ENCODE results near the gene CHERP.
"Not testable (repeated sequence)": the region's sequence is repeated elsewhere in the genome, so short reads cannot be mapped to it uniquely, and the experiment has no call there.

The CHERP gene

DNA sequence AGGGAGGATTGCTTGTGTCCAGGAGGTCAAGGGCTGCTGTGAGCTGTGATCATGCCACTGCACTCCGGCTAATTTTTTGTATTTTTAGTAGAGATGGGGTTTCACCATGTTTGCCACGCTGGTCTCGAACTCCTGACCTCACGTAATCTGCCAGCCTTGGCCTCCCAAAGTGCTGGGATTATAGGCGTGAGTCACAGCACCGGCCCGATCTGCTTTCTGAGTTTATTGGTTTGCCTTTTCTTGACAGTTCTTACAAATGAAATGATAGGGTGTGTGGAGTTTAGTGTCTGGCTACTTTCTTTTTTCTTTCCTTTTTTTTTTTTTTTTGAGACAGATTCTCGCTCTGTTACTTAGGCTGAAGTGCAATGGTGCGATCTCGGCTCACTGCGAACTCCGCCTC, 45.2 kb downstream of the CHERP start:
- Mint-ChIP-seq H3K27ac (ENCODE audit: low read depth) (no peak overlapping the region), H3K4me1 (peaks cover 11% of the 10 kb centered on the region), H3K9me3 (no peaks in the 10 kb centered on the region), H3K36me3 (ENCODE audit: insufficient read depth) (peaks cover 4% of the 10 kb centered on the region), H3K27me3 (no peaks in the 10 kb centered on the region), H3K4me3 (peak overlapping the region; percentile 88)
- ATAC-seq (replicated peaks; ENCODE audit: extremely low read depth, poor library complexity, severe bottlenecking) (no peak), DNase-seq (ENCODE audit: low spot score in 2 of 2) (no peak)

DNA sequence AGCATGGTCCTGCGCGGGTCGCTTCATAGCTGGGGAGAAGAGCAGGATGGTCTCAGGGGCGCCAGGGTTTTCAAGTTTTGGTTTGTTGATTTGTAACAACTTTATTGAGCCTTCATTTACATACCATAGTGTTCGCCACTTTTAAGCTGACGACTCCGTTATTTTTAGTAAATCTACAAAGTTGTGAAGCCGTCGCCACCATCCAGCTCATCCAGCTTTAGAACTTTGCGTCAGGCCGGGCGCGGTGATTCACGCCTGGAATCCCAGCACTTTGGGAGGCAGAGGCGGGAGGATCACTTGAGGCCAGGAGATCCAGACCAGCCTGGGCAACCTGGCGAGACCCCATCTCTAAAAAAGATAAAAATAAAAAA, 45.6 kb downstream of the CHERP start:
- H3K27ac Mint-ChIP-seq (ENCODE audit: low read depth), result peak overlapping the region; percentile 86

DNA sequence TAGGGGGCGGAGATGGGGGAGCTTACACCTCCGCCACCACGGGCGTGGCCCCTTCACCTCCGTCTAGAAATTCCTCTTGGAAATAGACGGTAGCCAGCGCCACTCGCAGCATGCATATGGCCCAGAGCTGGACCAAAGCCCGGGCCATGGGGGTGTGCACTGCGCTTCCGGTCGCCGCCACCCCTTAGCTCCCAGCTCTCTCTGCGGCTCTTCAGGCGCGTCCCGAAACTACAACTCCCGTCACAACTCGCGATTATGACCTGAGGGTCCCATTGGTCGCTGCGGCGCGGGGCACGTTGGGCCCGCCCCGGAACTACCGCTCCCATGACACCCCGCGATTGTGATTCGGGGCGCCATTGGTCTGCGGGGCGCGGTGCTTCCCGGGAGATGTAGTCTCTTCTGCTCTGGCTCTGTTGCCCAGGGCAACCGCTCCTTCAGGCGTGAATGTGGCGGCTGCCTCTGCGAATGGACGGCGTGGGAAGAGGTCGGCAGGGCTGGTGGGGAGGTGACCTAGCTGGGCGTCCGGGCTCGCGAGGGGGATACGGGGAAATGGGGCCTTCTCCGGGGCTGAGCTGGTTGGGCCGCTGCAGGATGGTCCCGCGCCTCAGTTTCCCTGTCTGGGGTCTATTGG, 46.1 kb downstream of the CHERP start, which contains the start of the genes C19orf44 and CALR3:
TSS of gene C19orf44 (plus strand) at position 413 of the 631 bp plus-strand sequence. CDS start 4,399 bp downstream, outside the sequence.
TSS of gene CALR3 (minus strand) at position 186 of the 631 bp plus-strand sequence. CDS start at position 148, 38 bp downstream.
- no peaks in the 10 kb centered on the region for H3K9me3 Mint-ChIP-seq
- peak; percentile 89 to 94 for DNase-seq (ENCODE audit: low spot score in 2 of 2)
- H3K4me1 Mint-ChIP-seq, result peaks cover 11% of the 10 kb centered on the region
- peaks cover 1% of the 10 kb centered on the region for H3K36me3 Mint-ChIP-seq (ENCODE audit: insufficient read depth)
- peak within 1 kb of the TSS; percentile 88 for H3K4me3 Mint-ChIP-seq
- no peaks in the 10 kb centered on the region for H3K27me3 Mint-ChIP-seq
- peak; percentile 100 for ATAC-seq (replicated peaks; ENCODE audit: extremely low read depth, poor library complexity, severe bottlenecking)
- H3K27ac Mint-ChIP-seq (ENCODE audit: low read depth), result peak within 1 kb of the TSS; percentile 86

More for the DNA sequence above, 45.6 kb downstream of the CHERP start:
- peak overlapping the region; percentile 88 for H3K4me3 Mint-ChIP-seq
- H3K9me3 Mint-ChIP-seq, result no peaks in the 10 kb centered on the region
- DNase-seq (ENCODE audit: low spot score in 2 of 2), result no peak
- ATAC-seq (replicated peaks; ENCODE audit: extremely low read depth, poor library complexity, severe bottlenecking), result no peak
- peaks cover 11% of the 10 kb centered on the region for H3K4me1 Mint-ChIP-seq
- H3K27me3 Mint-ChIP-seq, result no peaks in the 10 kb centered on the region
- H3K36me3 Mint-ChIP-seq (ENCODE audit: insufficient read depth), result peaks cover 4% of the 10 kb centered on the region

GRCh38 chr19:16486476-16486875, 55.8 kb downstream of the CHERP start:
- not testable (repeated sequence) for H3K4me3 Mint-ChIP-seq; H3K27ac Mint-ChIP-seq (ENCODE audit: low read depth); DNase-seq (ENCODE audit: low spot score in 2 of 2); H3K4me1 Mint-ChIP-seq; H3K9me3 Mint-ChIP-seq; H3K36me3 Mint-ChIP-seq (ENCODE audit: insufficient read depth); ATAC-seq (replicated peaks; ENCODE audit: extremely low read depth, poor library complexity, severe bottlenecking); H3K27me3 Mint-ChIP-seq

- Mint-ChIP-seq H3K4me3 (no peak overlapping the region), H3K4me1 (no peaks in the 10 kb centered on the region), H3K27ac (ENCODE audit: low read depth) (no peak overlapping the region), H3K36me3 (ENCODE audit: insufficient read depth) (peaks cover 1% of the 10 kb centered on the region), H3K9me3 (no peaks in the 10 kb centered on the region), H3K27me3 (no peaks in the 10 kb centered on the region)
- DNase-seq (ENCODE audit: low spot score in 2 of 2), result no peak
- ATAC-seq (replicated peaks; ENCODE audit: extremely low read depth, poor library complexity, severe bottlenecking), result no peak
Observed at GRCh38 chr19:16482745-16483144, 59.5 kb downstream of the CHERP start.

DNA sequence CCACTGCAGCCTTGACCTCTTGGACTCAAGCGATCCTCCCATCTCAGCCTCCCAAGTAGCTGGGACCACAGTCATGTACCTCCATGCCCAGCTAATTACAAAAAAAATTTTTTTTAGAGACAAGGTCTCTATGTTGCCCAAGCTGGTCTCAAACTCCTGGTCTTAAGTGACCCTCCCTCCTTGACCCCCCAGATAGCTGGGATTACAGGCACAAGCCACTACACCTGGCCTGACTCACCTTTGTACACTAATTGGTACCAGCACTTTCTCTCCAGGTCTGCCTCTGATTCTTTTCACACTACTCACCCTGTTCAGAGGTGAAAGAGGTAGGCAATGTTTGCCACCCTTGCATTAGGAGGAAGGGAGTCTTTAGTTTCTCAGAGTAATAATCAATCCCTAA, 64.9 kb downstream of the CHERP start:
- Mint-ChIP-seq H3K4me1 (no peaks in the 10 kb centered on the region), H3K9me3 (no peaks in the 10 kb centered on the region), H3K27me3 (no peaks in the 10 kb centered on the region), H3K4me3 (no peak overlapping the region), H3K36me3 (ENCODE audit: insufficient read depth) (peaks cover 1% of the 10 kb centered on the region), H3K27ac (ENCODE audit: low read depth) (no peak overlapping the region)
- ATAC-seq (replicated peaks; ENCODE audit: extremely low read depth, poor library complexity, severe bottlenecking) (no peak), DNase-seq (ENCODE audit: low spot score in 2 of 2) (no peak)

DNA sequence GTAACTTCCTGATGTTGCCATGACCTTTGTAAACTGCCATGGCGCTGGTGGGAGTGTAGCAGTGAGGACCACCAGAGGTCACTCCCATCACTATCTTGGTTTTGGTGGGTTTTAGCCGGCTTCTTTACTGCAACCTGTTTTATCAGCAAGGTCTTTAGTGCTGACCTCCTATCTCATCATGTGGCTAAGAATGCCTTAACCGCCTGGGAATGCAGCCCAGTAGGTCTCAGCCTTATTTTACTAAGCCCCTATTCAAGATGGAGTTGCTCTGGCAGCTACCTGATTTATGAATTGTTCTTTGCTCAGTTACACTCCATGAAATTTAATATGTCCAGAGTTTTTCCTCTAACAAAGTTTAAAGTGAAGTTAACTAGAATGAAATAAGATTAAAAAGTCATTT, 65.8 kb downstream of the CHERP start:
- H3K9me3 Mint-ChIP-seq, result no peaks in the 10 kb centered on the region
- no peaks in the 10 kb centered on the region for H3K4me1 Mint-ChIP-seq
- H3K27ac Mint-ChIP-seq (ENCODE audit: low read depth), result no peak overlapping the region
- DNase-seq (ENCODE audit: low spot score in 2 of 2) (no peak), ATAC-seq (replicated peaks; ENCODE audit: extremely low read depth, poor library complexity, severe bottlenecking) (no peak)
- no peaks in the 10 kb centered on the region for H3K27me3 Mint-ChIP-seq
- H3K4me3 Mint-ChIP-seq, result no peak overlapping the region
- peaks cover 1% of the 10 kb centered on the region for H3K36me3 Mint-ChIP-seq (ENCODE audit: insufficient read depth)

GRCh38 chr19:16473875-16474392, 68.3 kb downstream of the CHERP start:
- H3K36me3 Mint-ChIP-seq (ENCODE audit: insufficient read depth), result peaks cover 2% of the 10 kb centered on the region

GRCh38 chr19:16472992-16473391, 69.2 kb downstream of the CHERP start:
- peaks cover 2% of the 10 kb centered on the region for H3K36me3 Mint-ChIP-seq (ENCODE audit: insufficient read depth)
- no peak overlapping the region for H3K27ac Mint-ChIP-seq (ENCODE audit: low read depth)
- peak overlapping the region; percentile 79 for H3K4me3 Mint-ChIP-seq

More at GRCh38 chr19:16473875-16474392, 68.3 kb downstream of the CHERP start:
- no peak overlapping the region for H3K27ac Mint-ChIP-seq (ENCODE audit: low read depth)
- no peak overlapping the region for H3K4me3 Mint-ChIP-seq
- DNase-seq (ENCODE audit: low spot score in 2 of 2), result no peak
- no peak for ATAC-seq (replicated peaks; ENCODE audit: extremely low read depth, poor library complexity, severe bottlenecking)
- peaks cover 20% of the 10 kb centered on the region for H3K4me1 Mint-ChIP-seq
- no peaks in the 10 kb centered on the region for H3K27me3 Mint-ChIP-seq
- H3K9me3 Mint-ChIP-seq, result no peaks in the 10 kb centered on the region

GRCh38 chr19:16472559-16472899, 69.7 kb downstream of the CHERP start:
- not testable (repeated sequence) for H3K9me3 Mint-ChIP-seq; DNase-seq (ENCODE audit: low spot score in 2 of 2); ATAC-seq (replicated peaks; ENCODE audit: extremely low read depth, poor library complexity, severe bottlenecking); H3K27me3 Mint-ChIP-seq; H3K27ac Mint-ChIP-seq (ENCODE audit: low read depth); H3K36me3 Mint-ChIP-seq (ENCODE audit: insufficient read depth)
- Mint-ChIP-seq H3K4me1 (peaks cover 32% of the 10 kb centered on the region), H3K4me3 (peak overlapping the region; percentile 79)

More at GRCh38 chr19:16472992-16473391, 69.2 kb downstream of the CHERP start:
- no peaks in the 10 kb centered on the region for H3K9me3 Mint-ChIP-seq
- ATAC-seq (replicated peaks; ENCODE audit: extremely low read depth, poor library complexity, severe bottlenecking) (no peak), DNase-seq (ENCODE audit: low spot score in 2 of 2) (no peak)
- H3K27me3 Mint-ChIP-seq, result no peaks in the 10 kb centered on the region
- H3K4me1 Mint-ChIP-seq, result peaks cover 28% of the 10 kb centered on the region

GRCh38 chr19:16470911-16471811, 71.1 kb downstream of the CHERP start:
- Mint-ChIP-seq H3K9me3 (no peaks in the 10 kb centered on the region), H3K36me3 (ENCODE audit: insufficient read depth) (peaks cover 2% of the 10 kb centered on the region), H3K4me1 (peaks cover 46% of the 10 kb centered on the region), H3K27ac (ENCODE audit: low read depth) (peak overlapping the region; percentile 5), H3K27me3 (no peaks in the 10 kb centered on the region), H3K4me3 (peak overlapping the region; percentile 79)
- DNase-seq (ENCODE audit: low spot score in 2 of 2) (no peak), ATAC-seq (replicated peaks; ENCODE audit: extremely low read depth, poor library complexity, severe bottlenecking) (peak; percentile 58)

DNA sequence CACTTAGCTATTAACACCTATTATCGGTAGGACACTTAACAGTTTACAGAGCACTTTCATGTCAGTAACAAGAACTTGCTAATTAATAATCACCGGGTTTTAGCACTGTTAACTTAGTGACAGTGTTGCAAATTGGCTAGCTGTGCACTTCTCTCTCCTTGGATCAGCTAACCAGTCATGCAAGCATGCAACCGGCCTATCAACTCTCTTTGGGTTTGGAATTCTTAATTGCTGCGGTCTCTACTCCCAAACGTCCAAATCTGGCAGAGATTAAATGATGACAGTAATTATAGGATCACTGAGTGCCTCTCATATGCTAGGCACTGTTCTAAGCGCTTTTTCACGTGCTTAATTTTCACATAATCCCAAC, 71.7 kb downstream of the CHERP start:
- Mint-ChIP-seq H3K27me3 (no peaks in the 10 kb centered on the region), H3K27ac (ENCODE audit: low read depth) (peak overlapping the region; percentile 5), H3K36me3 (ENCODE audit: insufficient read depth) (peaks cover 2% of the 10 kb centered on the region), H3K9me3 (no peaks in the 10 kb centered on the region), H3K4me3 (peak overlapping the region; percentile 79), H3K4me1 (peaks cover 48% of the 10 kb centered on the region)
- DNase-seq (ENCODE audit: low spot score in 2 of 2) (no peak), ATAC-seq (replicated peaks; ENCODE audit: extremely low read depth, poor library complexity, severe bottlenecking) (no peak)
